Measurements from ENCODE around the gene UBE2D4.
"Not testable (repeated sequence)": the region's sequence is repeated elsewhere in the genome, so short reads cannot be mapped to it uniquely, and the experiment has no call there.

The UBE2D4 gene

DNA sequence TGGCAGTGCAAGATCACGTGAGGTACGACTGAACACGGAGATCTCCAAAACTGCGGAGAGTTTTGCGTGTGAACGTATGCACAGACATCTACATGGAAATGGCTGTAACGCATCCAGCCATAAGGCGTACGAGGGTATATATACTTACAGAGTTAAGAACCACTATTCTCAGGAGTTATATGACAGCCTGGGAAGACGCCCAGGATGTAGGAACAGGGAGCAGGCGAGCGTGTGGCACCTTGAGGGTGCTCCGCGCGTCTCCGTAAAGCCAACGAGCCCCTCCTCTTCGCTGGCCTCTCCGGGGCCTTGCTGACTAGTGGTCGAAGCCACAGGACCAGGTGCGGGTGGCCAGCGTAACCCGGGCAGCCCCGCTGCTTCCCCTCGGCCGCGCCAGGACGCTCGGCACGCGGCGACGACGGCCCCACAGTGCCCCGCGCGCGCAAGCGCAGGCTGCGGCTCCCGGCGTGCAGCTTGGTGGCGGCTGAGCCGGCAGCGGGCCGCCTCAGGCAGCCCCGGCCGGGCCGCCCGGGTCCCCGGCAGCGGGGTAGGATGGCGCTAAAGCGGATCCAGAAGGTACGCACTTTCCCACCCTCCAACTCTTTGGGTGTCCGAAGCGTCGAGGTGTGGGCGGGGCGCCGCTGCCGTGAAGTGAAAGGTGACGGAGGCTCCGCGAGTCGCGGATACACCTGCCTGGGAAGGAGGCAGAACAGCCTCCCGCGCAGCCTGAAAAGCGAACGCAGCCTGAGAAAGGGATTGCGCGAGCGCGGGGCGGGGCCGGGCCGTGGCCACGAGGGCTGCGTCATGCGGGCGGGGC is at the start of gene UBE2D4:
Gene UBE2D4, plus strand, starts transcription at position 453 of the 814 bp plus-strand sequence. Its CDS starts 97 bp downstream, at position 550.
- peak; percentile 91 for DNase-seq

DNA sequence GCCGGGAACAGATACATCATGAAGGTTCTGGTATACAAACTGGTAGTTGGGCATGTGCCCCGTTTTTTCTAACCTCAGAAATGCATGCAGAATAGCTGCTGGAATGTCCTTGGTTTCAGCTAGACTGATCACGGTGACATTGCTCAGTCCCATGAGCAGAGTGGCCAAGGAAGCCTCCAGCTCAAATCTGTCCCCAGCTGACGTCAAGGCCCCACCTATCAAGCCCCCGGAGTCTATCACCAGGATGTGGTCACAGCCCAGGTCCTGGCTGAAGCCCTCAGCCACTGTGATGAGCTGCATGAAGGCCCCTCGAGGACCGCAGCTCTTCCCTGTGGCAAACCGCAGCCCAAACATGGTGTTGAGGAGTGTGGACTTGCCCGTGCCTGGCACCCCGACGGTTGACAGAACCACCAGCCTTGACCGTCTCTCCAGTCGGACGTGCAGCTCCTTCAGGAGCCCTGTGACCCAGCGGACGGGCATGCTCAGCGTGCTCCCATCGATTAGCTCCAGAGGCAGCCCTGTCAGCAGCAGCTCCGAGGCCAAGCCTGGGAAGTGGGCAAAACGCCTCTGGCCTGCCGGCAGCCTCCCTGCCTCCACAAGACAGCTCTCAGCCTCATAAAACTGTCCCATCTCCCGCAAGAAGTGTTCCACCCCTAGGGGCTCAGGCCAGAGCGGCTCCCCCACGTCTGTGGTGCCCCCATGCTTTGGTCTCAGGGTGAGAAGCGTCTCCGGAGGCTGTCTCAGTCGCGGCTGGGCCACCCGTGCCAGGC is 49.1 kb upstream of the UBE2D4 start:
- DNase-seq = no peak

GRCh38 chr7:43877968-43878864 is 48.0 kb upstream of the UBE2D4 start:
- no peak for DNase-seq

GRCh38 chr7:43878867-43879266 is 47.4 kb upstream of the UBE2D4 start:
- no peak for DNase-seq

- DNase-seq = no peak
Measured at GRCh38 chr7:43879477-43879876, 46.8 kb upstream of the UBE2D4 start.

GRCh38 chr7:43880596-43880995 is 45.6 kb upstream of the UBE2D4 start:
- DNase-seq = no peak

GRCh38 chr7:43884209-43884608 is 42.0 kb upstream of the UBE2D4 start:
- DNase-seq = no peak

GRCh38 chr7:43884617-43885016 is 41.6 kb upstream of the UBE2D4 start:
- DNase-seq = no peak

- no peak for DNase-seq
Measured at GRCh38 chr7:43888993-43889945, 37.0 kb upstream of the UBE2D4 start.

DNA sequence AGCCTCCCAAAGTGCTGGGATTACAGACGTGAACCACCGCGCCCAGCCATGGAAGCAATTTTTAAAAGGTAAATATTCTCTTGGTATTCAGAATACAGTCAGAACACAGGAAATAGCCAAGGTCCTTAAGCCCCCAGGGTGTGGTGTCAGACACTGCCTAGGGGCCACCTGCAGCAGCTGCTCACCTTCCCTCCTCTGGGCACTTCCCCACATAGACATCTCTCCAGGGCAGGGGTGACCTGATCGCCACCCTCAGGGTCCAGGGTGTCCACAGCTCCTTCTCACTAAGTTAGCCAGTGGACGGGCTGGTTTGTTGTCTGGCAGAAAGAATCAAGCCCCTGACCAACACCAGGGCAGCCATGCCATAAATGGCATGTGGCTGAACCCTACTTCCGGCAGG is 35.8 kb upstream of the UBE2D4 start:
- DNase-seq = no peak

- no peak for DNase-seq
Measured at GRCh38 chr7:43891069-43891955, 34.9 kb upstream of the UBE2D4 start.

GRCh38 chr7:43895847-43896415 is 30.3 kb upstream of the UBE2D4 start:
- no peak for DNase-seq

- DNase-seq = not testable (repeated sequence)
Measured at GRCh38 chr7:43898571-43898970, 27.7 kb upstream of the UBE2D4 start.

- no peak for DNase-seq
Measured at GRCh38 chr7:43902542-43903054, 23.6 kb upstream of the UBE2D4 start.

GRCh38 chr7:43904533-43905208 is 21.6 kb upstream of the UBE2D4 start:
- DNase-seq = no peak

DNA sequence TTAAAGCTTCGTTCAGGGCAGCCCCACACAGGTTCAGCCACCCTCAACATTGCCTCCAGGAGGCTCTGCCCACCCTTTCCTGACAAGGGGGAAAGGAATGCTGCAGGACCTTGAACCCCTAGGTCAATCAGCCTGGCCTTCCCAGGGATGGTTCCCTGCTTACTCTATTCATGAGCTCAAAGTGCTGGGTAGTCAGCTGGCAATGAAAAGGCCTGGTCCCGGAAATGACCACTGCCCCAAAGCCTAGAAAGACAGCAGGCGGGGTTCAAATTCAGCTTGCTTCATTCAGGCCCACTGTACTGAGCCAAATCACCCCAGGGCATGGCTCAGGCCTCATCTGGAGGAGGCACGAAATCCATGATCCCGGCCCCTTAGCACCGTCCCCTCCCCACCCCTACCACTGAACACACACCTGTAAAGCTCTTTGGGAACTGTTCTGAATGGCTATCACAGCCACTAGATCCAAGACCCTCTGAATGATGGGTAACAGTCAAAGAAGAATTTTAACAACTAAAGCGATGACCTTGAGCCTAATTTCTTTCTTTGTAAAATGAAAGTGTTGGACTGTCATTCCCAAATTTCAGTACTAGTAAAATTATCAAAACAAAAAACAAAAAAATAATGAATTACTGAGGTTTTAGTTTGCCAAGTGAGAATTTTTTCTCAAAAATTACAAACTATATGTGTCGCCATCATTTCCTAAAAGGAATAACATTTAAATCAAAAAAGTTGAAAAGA is 20.9 kb upstream of the UBE2D4 start:
- DNase-seq = no peak

DNA sequence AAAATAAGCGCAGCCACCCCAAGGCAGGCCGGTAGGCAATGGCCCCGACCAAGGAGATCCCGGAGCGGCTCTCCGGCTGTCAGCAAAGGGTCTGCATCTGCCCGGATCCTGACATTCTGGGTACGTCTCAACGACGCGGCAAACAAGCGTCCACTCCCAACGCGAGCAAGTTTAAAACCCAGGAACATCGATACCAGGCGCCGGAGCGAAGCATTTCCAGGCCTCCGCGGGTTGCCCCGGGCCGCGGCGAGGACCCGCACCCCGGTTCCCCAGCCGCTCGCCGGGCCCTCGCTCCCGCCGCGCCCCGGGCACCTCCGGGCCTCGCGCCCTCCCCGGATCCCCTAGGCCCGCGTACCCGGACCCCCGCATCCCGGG is 20.3 kb upstream of the UBE2D4 start:
- peak; percentile 9 for DNase-seq

DNA sequence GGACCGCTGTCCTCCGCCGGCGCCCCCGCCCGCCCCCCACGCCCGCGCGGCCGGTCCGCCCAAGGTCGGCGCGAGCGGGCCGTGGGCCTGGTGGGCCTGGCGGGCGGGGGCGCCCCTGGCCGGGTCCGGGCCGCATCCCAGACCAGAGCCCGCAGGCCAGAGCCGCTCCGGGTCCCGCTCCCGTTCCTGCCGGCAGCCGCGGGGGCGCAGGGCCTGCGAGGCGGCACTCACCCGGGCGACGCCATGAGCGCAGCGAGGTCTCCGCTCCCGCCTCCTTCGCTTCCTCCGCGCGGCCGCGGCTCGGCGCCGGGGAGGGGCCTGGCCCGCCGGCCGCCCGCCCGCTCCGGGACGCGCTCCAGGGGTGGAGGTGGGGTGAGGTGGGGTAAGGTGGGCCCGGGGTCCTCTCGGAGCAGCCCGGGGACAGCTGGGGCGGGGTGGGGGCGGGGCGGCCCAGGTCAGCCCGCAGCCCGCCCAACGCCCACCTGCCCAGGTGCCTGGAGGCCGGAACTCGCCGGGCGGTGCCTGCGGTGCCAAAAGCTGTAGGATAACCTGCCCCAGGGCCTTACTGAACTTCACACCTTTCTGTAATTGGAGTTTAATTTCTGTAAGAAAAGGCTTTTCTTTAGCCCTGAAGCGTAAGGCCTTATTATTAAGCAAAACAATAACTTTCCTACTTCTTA is 19.8 kb upstream of the UBE2D4 start, which contains the start of gene URGCP:
Gene URGCP, minus strand, starts transcription at position 266 of the 680 bp plus-strand sequence. Its CDS starts 21 bp downstream, at position 245.
- DNase-seq = peak; percentile 46

Measured in stimulated activated CD4-positive, alpha-beta T cell treated with anti-CD3 and anti-CD28 coated beads, Interleukin-4, amount 100 ng/mL, for 24 hours (primary cell).